Activated naive CD4-positive, alpha-beta T cell treated with anti-CD3 and anti-CD28 coated beads, Interleukin-2, amount 50 U/mL, for 72 hours (primary cell): ENCODE data around the gene CSTPP1. TPM values are rescaled to one million over a fixed set of nuclear protein-coding genes. Genes with fewer than 3 reads are reported as not detected.
"Not testable (repeated sequence)": the region's sequence is repeated elsewhere in the genome, so short reads cannot be mapped to it uniquely, and the experiment has no call there.

Experiments
- ATAC-seq, 2 donors: fragments of 150-1000 bp; cut with Tn5 transposase; 2 replicates each; pipeline ENCODE4 v1.10.0; 2021; ENCODE audit warnings: mild to moderate bottlenecking in 2 of 2, moderate library complexity in 2 of 2
- DNase-seq, 2 donors: peaks; one replicate each; pipeline ENCODE4 v3.0.0; 2021 to 2022; ENCODE audit warnings: low spot score in 2 of 2
- H3K27ac Mint-ChIP-seq, 2 donors: one replicate each; pipeline ENCODE4 v1.8.0; 2022; ENCODE audit warnings: mild to moderate bottlenecking in 2 of 2, mixed read lengths in 2 of 2
- H3K36me3 Mint-ChIP-seq, 2 donors: one replicate each; pipeline ENCODE4 v1.8.0; 2022; ENCODE audit warnings: mixed read lengths in 2 of 2
- H3K9me3 Mint-ChIP-seq, 2 donors: one replicate each; pipeline ENCODE4 v1.8.0; 2022; ENCODE audit warnings: mixed read lengths in 2 of 2
- total RNA-seq, 2 donors: library from RNA; stranded (reverse); gene quantifications; one replicate each; pipeline ENCODE4 v1.2.3, GENCODE V29; 2022

CSTPP1 gene
- total RNA-seq, 2 donors from 2014 or later, result 12.5 to 29.2 TPM

DNA sequence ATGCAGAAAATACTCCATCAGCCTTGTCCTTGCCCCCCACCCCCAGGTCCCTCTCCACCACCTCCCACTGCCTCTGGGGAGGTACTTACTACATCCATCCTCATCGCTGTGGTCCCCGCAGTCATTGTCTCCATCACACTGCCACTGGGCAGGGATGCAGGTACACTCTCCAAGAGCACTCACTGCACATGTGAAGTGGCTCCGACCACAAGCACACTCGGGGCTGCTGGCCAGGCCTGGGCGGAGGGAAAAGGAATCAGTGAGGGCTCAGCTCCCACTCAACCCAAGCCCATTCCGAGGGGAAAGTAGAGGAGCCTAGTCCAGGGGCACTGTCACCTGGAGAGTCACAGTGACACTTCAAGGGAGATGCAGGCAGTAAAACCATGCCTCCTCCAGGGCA lies 33.9 kb upstream of the CSTPP1 start:
- ATAC-seq, result no peak
- no peak overlapping the region for H3K27ac Mint-ChIP-seq
- no peaks in the 10 kb centered on the region for H3K9me3 Mint-ChIP-seq
- H3K36me3 Mint-ChIP-seq, result no peaks in the 10 kb centered on the region
- no peak for DNase-seq

DNA sequence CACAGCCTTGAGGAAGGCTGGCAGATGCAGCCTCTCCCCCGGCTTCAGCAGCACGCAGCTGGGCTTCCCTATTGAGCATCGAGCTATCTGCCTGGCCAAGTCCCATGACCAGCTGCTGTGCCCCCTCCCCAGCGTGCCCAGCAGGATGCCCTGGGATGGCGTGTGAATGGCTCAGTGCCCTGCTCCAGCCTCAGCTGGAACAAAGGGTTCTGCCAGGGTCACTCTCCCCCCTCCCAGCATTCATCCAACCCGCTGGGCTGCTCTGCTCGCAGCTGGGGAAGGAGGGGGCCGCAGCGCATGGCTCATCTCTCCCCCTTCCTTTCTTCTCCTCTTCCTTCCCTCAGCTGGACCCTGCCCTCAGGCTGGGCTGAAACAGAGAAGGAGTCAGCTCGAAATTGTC lies 32.7 kb upstream of the CSTPP1 start:
- Mint-ChIP-seq H3K36me3 (no peaks in the 10 kb centered on the region), H3K27ac (no peak overlapping the region), H3K9me3 (no peaks in the 10 kb centered on the region)
- ATAC-seq (no peak), DNase-seq (no peak)

DNA sequence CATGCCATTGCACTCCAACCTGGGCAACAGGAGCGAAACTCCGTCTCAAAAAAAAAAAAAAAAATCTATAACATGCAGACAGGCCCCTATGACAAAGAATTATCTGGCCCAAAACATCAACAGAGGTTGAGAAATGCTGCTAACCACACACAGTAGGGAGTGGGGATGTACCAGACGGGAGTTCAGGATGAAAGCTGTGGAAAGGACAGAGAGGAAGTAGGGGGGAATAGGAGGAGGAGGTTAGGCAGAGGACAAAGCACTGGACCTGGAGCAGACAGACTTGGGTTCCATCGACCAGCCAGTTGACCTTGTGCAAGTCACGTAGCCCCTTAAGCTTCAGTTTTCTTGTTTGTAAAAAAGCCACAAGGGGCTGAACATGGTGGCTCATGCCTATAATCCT lies 30.8 kb upstream of the CSTPP1 start:
- no peak overlapping the region for H3K27ac Mint-ChIP-seq
- no peaks in the 10 kb centered on the region for H3K9me3 Mint-ChIP-seq
- no peaks in the 10 kb centered on the region for H3K36me3 Mint-ChIP-seq
- DNase-seq (no peak), ATAC-seq (no peak)

DNA sequence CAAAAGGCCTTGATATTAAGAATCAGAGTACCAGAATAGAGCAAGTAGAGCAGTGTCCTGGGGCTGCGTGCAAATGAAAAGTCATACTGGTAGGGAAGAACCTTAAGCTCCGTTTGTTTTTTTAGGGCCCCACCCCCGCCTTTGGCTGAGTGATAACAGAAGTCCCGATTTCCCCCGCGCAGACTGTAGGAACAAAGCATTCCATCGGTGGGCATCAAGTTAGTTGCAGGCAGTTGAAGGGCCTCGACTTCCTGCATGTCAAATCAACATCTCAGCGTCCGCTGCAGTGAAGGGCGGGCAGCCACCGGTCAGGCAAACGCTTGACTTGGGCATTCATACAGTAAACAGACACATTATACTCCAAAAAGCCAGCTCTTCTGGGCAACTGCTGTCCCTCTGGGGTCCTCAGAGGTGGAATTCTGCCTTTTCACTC lies 29.9 kb upstream of the CSTPP1 start:
- Mint-ChIP-seq H3K36me3 (no peaks in the 10 kb centered on the region), H3K9me3 (no peaks in the 10 kb centered on the region), H3K27ac (no peak overlapping the region)
- DNase-seq (no peak), ATAC-seq (peak in 1 of 2 donors; percentile 35)

DNA sequence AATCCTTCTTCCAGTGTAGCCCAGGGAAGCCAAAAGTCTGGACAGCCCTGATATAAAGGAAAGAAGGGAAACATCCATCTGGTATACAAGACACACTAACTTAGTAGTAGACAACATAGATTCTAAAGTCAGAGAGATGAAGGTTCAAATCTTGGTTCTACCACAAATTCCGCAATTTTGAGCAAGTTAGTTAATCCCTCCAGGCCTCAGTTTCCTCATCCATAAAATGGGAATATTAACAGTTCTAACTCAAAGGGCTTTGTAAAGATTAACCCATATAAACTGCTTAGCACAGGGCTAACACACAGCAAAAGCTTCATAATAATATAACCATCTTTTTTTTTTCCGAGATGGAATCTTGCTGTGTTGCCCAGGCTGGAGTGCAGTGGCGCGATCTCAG lies 29.0 kb upstream of the CSTPP1 start:
- Mint-ChIP-seq H3K27ac (no peak overlapping the region), H3K9me3 (no peaks in the 10 kb centered on the region), H3K36me3 (no peaks in the 10 kb centered on the region)
- ATAC-seq (no peak), DNase-seq (no peak)

DNA sequence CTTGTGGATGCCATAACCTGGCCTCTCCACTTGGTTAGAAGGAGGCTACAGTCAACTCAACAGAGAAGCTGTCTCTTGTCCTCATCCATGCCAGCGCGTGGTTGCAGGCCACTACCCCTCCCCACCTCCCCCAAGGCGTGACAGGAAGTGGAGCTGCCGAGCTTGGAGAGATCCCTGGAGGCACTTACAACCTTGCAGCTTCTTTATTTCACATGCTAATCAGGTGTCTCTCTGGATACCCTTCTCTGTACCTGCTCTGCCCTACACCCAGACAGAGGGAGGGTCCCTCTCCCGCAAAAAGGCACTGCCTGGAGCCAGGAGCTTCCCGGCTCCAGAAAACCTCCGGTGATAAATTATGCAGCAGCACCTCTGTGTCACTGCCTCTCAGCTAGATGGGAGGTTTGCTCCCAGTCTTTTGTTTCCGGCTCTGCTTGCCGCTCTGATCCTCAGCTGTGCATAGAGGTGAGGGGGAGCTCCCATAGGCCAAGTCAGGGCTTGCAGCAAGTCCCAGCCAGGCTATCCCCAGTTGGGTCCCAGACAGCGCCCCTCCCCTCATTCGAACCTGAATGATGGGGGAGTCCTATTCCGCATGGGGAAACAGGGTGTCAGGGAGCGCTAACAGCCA lies 23.9 kb upstream of the CSTPP1 start:
- Mint-ChIP-seq H3K9me3 (no peaks in the 10 kb centered on the region), H3K27ac (no peak overlapping the region), H3K36me3 (no peaks in the 10 kb centered on the region)
- DNase-seq (no peak), ATAC-seq (no peak)

DNA sequence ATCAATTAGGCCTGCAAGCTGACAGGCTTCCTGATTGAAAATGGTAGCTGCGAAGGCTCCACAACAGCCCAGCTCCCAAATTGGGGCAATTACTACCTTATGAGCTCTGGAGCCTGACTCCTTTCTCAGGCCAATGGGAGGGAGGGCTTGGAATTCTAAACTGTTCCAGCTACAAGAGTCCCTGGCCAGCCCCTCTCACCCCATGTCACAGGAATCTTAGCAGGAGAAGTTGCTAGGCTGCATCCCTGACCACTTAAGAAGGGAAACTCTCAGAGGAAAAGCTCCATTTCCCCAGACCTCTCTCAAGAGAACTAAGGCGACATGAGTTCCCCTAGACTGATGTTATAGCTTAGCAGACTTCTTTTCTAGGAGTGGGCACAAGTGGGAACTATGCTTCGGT lies 23.1 kb upstream of the CSTPP1 start:
- ATAC-seq, result no peak
- Mint-ChIP-seq H3K36me3 (no peaks in the 10 kb centered on the region), H3K9me3 (no peaks in the 10 kb centered on the region), H3K27ac (no peak overlapping the region)
- no peak for DNase-seq

DNA sequence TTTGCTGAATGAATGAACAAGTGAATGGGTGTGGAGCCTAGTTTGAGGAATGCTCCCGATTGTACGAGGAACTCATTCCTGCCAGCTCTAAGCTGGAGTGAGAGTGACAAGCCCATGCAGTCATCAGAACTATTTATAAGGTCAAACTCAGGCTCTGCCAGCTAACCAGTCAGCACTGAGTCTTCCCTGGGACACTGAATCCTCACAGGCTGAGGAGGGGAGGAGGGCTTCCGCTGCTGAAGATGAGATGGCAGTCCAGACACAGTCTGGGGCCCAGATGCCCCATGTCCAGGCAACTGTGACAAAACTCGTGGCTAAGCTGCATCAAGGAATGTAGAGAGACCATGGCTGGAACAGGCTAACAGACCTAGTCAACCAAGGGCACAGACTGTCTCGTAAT lies 22.2 kb upstream of the CSTPP1 start:
- ATAC-seq (no peak), DNase-seq (no peak)
- Mint-ChIP-seq H3K36me3 (peaks cover 5 to 8% of the 10 kb centered on the region in 2 donors), H3K27ac (no peak overlapping the region), H3K9me3 (no peaks in the 10 kb centered on the region)

DNA sequence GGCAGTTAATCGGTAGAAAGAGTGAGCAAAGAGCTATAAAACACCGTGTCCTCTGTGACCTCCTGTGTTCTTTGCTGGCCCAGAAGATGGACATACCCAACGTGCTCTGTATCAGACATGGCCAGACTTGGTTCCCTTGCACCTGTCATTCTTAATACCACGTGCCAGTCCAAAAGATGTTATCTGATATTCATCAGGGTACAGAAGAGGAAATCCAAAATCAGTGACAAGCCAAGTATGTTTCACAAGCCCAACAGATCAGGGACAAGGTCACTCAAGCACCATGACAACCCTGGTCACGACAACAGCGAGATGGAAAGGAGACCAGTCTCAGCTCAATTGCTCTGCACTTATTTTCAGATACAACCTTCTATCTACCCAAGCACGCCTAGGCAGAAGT lies 21.7 kb upstream of the CSTPP1 start:
- no peak for DNase-seq
- no peaks in the 10 kb centered on the region for H3K9me3 Mint-ChIP-seq
- H3K27ac Mint-ChIP-seq, result no peak overlapping the region
- ATAC-seq, result no peak
- H3K36me3 Mint-ChIP-seq, result peaks cover 5 to 12% of the 10 kb centered on the region in 2 donors

DNA sequence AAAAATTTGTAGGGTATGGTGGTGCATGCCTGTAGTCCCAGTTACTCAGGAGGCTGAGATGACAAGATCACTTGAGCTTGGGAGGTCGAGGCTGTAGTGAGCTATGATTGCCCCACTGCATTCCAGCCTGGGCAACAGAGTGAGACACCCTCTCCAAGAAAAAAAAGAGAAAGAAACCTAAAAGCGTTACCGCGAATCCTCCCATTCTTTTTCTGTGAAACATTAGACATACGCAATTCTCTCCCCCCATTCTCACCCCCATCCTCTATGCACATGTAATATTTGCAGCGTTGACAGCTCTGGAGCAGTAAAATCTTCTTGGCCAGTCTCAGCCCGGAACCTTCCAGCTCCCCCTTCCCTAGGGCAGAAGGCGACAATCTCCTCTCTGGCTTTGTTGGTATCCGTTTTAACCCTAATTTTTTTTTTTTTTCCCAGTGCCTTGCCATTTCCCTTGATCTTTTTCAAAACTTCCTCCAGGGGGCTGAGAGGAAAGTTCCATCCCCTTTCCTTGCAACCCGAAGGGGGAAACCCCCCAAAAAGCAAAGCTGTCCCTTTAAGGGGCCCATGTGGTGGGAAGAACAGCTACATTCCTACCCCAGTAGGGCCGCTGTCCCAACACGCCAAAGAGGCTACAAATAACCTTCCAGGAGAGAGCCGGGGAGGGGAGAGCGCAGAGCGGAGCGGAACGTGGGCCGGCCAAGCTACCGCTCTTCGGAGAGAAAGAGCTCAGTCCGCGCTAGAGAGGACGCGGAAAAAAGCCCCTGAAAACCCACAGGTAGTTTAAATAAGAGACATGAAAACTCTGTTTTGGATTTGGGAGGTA lies 20.1 kb upstream of the CSTPP1 start:
- H3K36me3 Mint-ChIP-seq, result peaks cover 5 to 12% of the 10 kb centered on the region in 2 donors
- ATAC-seq, result peak in 1 of 2 donors; percentile 37
- H3K9me3 Mint-ChIP-seq, result no peaks in the 10 kb centered on the region
- H3K27ac Mint-ChIP-seq, result no peak overlapping the region
- DNase-seq, result no peak

DNA sequence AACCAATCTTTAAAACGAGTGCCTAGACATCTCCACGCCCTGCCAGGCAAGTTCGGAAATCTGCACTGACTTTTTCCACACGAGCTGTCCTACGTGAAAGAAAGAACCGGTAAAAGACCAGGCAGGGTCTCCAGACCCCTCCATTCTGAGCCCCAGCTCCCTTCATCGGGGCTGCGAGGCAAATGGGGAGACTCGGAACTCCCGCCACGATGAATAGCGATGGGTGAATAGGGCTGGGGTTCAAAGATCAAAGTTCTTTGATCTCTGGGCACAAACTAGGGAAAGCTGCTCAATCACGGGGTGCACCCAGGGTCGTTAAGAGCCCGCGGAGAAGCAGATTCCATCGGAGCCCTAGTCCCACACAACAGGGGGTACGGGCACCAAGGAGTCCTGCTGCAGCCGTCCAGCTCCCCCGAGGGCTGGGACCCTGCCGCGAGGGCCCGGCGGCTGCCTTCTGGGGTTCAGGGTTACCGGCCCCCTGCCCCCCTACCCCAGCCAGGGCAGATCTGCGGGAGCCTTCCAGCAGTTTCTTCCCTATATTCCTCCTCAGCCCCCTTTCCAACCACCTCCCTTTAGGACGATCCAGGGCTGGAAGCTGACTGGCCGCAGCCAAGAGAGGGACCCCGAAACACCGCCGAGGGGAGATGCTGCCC lies 19.3 kb upstream of the CSTPP1 start:
- Mint-ChIP-seq H3K9me3 (no peaks in the 10 kb centered on the region), H3K27ac (no peak overlapping the region), H3K36me3 (peaks cover 5 to 12% of the 10 kb centered on the region in 2 donors)
- DNase-seq (no peak), ATAC-seq (no peak)

DNA sequence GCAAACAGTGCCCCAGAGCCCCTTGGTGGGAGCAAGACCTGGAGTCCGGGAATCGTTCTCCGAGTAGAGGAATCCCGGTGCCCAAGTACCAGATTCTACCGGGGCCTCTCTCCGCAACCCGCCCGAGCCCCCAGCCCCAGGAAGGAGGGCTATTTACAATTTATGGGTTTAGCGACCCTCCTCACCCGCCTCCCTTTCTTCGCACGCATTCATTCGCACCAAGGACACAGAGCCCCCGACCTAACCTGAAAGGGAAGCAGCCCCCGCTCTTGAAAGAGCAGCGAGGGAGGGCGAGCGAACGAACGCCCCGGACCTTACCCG lies 18.8 kb upstream of the CSTPP1 start:
- DNase-seq (no peak), ATAC-seq (no peak)
- Mint-ChIP-seq H3K36me3 (peaks cover 5 to 12% of the 10 kb centered on the region in 2 donors), H3K27ac (no peak overlapping the region), H3K9me3 (no peaks in the 10 kb centered on the region)

DNA sequence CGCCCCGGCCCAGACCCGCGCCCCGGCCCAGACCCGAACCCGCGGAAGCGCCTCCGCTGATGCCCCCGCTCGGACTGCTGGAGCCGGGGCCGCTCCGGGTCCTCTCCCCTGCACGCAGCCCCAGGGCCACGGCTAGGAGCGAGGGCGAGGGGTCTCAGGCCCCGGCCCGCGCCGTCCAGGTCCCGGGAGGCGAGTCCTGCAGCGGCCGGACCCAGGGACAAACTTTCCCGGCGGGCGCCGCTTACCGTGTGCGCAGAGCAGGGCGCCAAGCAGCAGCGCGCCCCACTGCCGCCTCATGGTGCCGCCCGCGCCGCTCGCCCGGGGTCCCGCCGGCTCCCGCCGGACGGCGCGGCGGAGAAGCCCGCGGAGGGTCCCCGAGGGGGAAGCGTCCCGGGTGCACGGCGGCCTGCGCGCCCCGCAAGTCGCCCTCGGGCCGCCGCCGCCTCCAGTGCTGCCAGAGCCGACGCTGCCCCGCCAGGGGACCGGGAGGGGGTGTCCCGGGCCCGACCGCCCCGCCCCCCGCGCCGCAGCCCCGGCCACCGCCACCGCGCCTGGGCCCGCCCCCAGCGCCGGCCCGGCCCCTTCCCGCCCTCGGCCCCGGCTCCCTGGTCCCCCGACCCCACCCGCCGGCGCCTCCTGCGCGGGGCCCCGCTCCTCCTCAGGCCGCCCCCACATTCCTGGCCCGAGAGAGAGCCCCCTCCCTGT lies 18.3 kb upstream of the CSTPP1 start, which contains the start of gene LRP4:
LRP4 (minus strand) TSS at position 468 of the 705 bp plus-strand sequence; CDS start at position 297, 171 bp downstream.
- Mint-ChIP-seq H3K27ac (no peak within 1 kb of the TSS), H3K36me3 (peaks cover 5 to 12% of the 10 kb centered on the region in 2 donors), H3K9me3 (no peaks in the 10 kb centered on the region)
- ATAC-seq (peak; percentile 68 to 86), DNase-seq (peak in 1 of 2 donors; percentile 54)

DNA sequence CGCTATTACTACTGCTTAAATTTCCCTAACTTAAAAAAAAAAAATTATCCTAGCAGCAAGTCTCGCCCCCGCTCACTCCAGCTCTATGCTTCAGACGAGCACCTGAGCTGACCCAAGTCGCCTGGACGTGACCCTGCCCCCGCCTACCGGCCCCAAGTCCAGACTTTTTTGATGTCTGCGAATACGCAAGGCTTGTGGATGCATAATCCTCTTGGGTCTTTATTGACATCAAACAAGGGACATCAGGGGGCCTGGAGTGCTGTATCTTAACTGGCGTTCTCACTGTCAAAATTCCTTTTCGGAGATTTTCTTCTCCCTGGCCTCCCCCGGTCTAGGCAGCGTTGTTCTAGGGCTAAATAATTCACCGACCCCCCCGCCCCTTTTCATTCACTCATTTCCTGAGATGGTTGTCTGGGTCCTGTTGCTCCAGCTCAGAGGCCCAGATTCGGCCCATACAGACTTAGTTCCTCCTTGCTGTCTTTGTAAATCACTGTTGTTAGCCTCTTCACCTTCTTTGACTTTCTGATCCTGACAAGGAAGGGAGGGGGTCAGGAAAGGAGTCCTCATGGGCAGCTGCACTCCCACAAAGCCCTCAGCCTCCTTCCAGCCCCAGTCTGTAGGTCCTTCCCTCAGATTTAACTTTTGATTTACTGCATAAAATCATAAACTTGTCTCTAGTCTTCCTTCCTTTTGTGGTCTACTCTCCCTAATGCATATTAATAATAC lies 17.6 kb upstream of the CSTPP1 start:
- peaks cover 5 to 12% of the 10 kb centered on the region in 2 donors for H3K36me3 Mint-ChIP-seq
- ATAC-seq (no peak), DNase-seq (no peak)
- H3K9me3 Mint-ChIP-seq, result no peaks in the 10 kb centered on the region
- no peak overlapping the region for H3K27ac Mint-ChIP-seq

DNA sequence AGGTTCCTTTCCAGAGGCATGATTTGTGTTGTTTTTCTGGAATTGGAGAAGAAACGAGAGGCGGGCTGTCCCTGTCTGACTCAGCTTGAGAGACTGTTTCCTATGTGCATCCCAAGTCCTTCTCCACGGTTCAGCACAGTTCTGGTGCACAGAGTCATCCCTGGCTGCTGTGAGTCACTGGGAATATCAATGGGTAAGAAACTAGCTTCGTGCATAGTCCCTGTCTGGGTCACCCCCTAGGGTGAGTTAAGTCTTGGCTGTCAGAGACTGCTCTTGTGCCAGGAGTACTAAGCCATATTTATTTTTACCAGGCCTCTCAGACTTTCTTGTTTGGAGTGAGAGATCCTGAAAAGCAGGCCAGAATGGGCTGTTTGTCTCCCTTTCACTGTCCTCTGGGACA lies 15.8 kb upstream of the CSTPP1 start:
- Mint-ChIP-seq H3K9me3 (no peaks in the 10 kb centered on the region), H3K36me3 (peaks cover 5 to 12% of the 10 kb centered on the region in 2 donors), H3K27ac (no peak overlapping the region)
- ATAC-seq, result no peak
- DNase-seq, result no peak

DNA sequence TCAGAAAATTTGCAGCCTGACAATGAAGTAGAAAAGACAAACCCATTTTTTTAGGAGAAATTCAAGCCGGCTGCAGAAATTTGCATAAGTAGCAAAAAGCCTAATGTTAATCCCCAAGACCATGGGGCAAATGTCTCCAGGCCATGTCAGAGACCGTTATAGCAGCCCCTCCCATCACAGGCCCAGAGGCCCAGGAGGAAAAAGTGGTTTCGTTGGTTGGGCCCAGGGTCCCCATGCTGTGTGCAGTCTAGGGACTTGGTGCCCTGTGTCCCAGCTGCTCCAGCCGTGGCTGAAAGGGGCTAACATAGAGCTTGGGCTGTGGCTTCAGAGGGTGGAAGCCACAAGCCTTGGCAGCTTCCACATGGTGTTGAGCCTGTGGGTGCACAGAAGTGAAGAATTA lies 8.6 kb upstream of the CSTPP1 start:
- H3K36me3 Mint-ChIP-seq, H3K9me3 Mint-ChIP-seq, H3K27ac Mint-ChIP-seq, ATAC-seq, DNase-seq: not testable (repeated sequence)
